ENCODE measurements around the gene RITA1.

The RITA1 gene

GRCh38 chr12:113227686-113228391 is 42.3 kb downstream of the RITA1 start:
- no peak for DNase-seq (ENCODE audit: low spot score)
- no peak for FAIRE-seq

GRCh38 chr12:113228394-113229028 is 43.0 kb downstream of the RITA1 start:
- no peak for FAIRE-seq
- no peak for DNase-seq (ENCODE audit: low spot score)

GRCh38 chr12:113230315-113231234 is 45.1 kb downstream of the RITA1 start:
- DNase-seq (ENCODE audit: low spot score) (no peak), FAIRE-seq (no peak)

GRCh38 chr12:113231235-113232088 is 45.9 kb downstream of the RITA1 start:
- no peak for FAIRE-seq
- no peak for DNase-seq (ENCODE audit: low spot score)

- DNase-seq (ENCODE audit: low spot score) (no peak), FAIRE-seq (no peak)
Observed at GRCh38 chr12:113232089-113232839, 46.7 kb downstream of the RITA1 start.

- FAIRE-seq: no peak
Observed at GRCh38 chr12:113232840-113233585, 47.5 kb downstream of the RITA1 start.

GRCh38 chr12:113233967-113234366 is 48.4 kb downstream of the RITA1 start:
- FAIRE-seq (no peak), DNase-seq (ENCODE audit: low spot score) (no peak)

More at GRCh38 chr12:113232840-113233585, 47.5 kb downstream of the RITA1 start:
- no peak for DNase-seq (ENCODE audit: low spot score)

- no peak for FAIRE-seq
- no peak for DNase-seq (ENCODE audit: low spot score)
Observed at GRCh38 chr12:113234483-113234882, 49.0 kb downstream of the RITA1 start.

GRCh38 chr12:113235976-113236375 is 50.5 kb downstream of the RITA1 start:
- no peak for FAIRE-seq

GRCh38 chr12:113236539-113237399 is 51.2 kb downstream of the RITA1 start:
- FAIRE-seq (no peak), DNase-seq (ENCODE audit: low spot score) (no peak)

More at GRCh38 chr12:113235976-113236375, 50.5 kb downstream of the RITA1 start:
- DNase-seq (ENCODE audit: low spot score): no peak

GRCh38 chr12:113237748-113238147 is 52.2 kb downstream of the RITA1 start:
- FAIRE-seq (no peak), DNase-seq (ENCODE audit: low spot score) (no peak)

GRCh38 chr12:113238309-113238708 is 52.8 kb downstream of the RITA1 start:
- FAIRE-seq (no peak), DNase-seq (ENCODE audit: low spot score) (no peak)

GRCh38 chr12:113239288-113239771 is 53.8 kb downstream of the RITA1 start:
- FAIRE-seq: no peak

GRCh38 chr12:113239811-113240331 is 54.4 kb downstream of the RITA1 start:
- no peak for FAIRE-seq
- DNase-seq (ENCODE audit: low spot score): no peak

More at GRCh38 chr12:113239288-113239771, 53.8 kb downstream of the RITA1 start:
- DNase-seq (ENCODE audit: low spot score): no peak

GRCh38 chr12:113240395-113240794 is 54.9 kb downstream of the RITA1 start:
- no peak for FAIRE-seq
- no peak for DNase-seq (ENCODE audit: low spot score)

- no peak for FAIRE-seq
- DNase-seq (ENCODE audit: low spot score): peak; percentile 18
Observed at GRCh38 chr12:113241191-113242025, 55.9 kb downstream of the RITA1 start.

Data from urothelium cell line (cell line).